Stimulated activated CD4-positive, alpha-beta T cell treated with anti-CD3 and anti-CD28 coated beads, Interleukin-4, amount 100 ng/mL, for 4 hours (primary cell): ENCODE data around the gene GATAD1.

Source experiments
- DNase-seq, 2 experiments: peaks; one replicate each; pipeline ENCODE4 v3.0.0-alpha.2; 2020

The GATAD1 gene

GRCh38 chr7:92485267-92485892 is 38.1 kb downstream of the GATAD1 start:
- DNase-seq = no peak

- DNase-seq = no peak
Observed at GRCh38 chr7:92485974-92486373, 38.7 kb downstream of the GATAD1 start.

GRCh38 chr7:92487804-92488203 is 40.5 kb downstream of the GATAD1 start:
- no peak for DNase-seq

- no peak for DNase-seq
Observed at GRCh38 chr7:92489634-92490033, 42.4 kb downstream of the GATAD1 start.

GRCh38 chr7:92496876-92497275 is 49.6 kb downstream of the GATAD1 start:
- DNase-seq = no peak

GRCh38 chr7:92498557-92498956 is 51.3 kb downstream of the GATAD1 start:
- DNase-seq = no peak

GRCh38 chr7:92503767-92504166 is 56.5 kb downstream of the GATAD1 start:
- DNase-seq = no peak

GRCh38 chr7:92504563-92504962 is 57.3 kb downstream of the GATAD1 start:
- DNase-seq = no peak

- DNase-seq = no peak
Observed at GRCh38 chr7:92506363-92506762, 59.1 kb downstream of the GATAD1 start.

GRCh38 chr7:92508946-92509345 is 61.7 kb downstream of the GATAD1 start:
- DNase-seq = no peak
